Gastroesophageal sphincter (tissue), 4 donors: ENCODE measurements around the gene HTR2B. TPM values are rescaled to one million over a fixed set of nuclear protein-coding genes. Genes with fewer than 3 reads are reported as not detected.

Experiments
- ATAC-seq: fragments of 150-250 bp; one replicate; pipeline ENCODE4 v1.9.1; 2016; ENCODE audit warnings: mild to moderate bottlenecking, moderate library complexity
- H3K27ac ChIP-seq, 4 donors: fragments of 200-600 bp; sonication (generic) in 3 of 4; 1 replicate in 3 of 4; 2 replicates in 1 of 4; pipeline ENCODE4 v1.5.1; 2016 to 2019
- H3K27me3 ChIP-seq: fragments of 200-600 bp; sonication (generic); one replicate; pipeline ENCODE4 v1.5.1; 2019
- H3K36me3 ChIP-seq, 2 donors: fragments of 200-600 bp; sonication (generic); one replicate each; pipeline ENCODE4 v1.5.1; 2019; ENCODE audit warnings: control low read depth in 1 of 2
- H3K4me1 ChIP-seq, 3 donors: fragments of 200-600 bp; sonication (generic); 1 replicate in 2 of 3; 2 replicates in 1 of 3; pipeline ENCODE4 v1.5.1; 2016 to 2019; ENCODE audit warnings: control low read depth in 2 of 3
- H3K4me3 ChIP-seq, 2 donors: fragments of 200-600 bp; sonication (generic); one replicate each; pipeline ENCODE4 v1.5.1; 2019; ENCODE audit warnings: mild to moderate bottlenecking in 1 of 2, moderate library complexity in 1 of 2
- H3K9me3 ChIP-seq, 3 donors: fragments of 200-600 bp; sonication (generic); one replicate each; pipeline ENCODE4 v1.5.1; 2017 to 2019; ENCODE audit warnings: control low read depth in 2 of 3
- EP300 ChIP-seq: sonication (generic); formaldehyde crosslinking; IDR thresholded peaks from one replicate; pipeline ENCODE4 v1.6.1; 2017; ENCODE audit warnings: antibody characterized with exemption, mild to moderate bottlenecking
- POLR2A ChIP-seq, 2 donors: fragments of 450-650 bp; IDR thresholded peaks; one replicate each; pipeline ENCODE4 v1.6.1; 2017; ENCODE audit warnings: antibody characterized with exemption in 2 of 2, mild to moderate bottlenecking in 2 of 2, moderate library complexity in 1 of 2
- POLR2AphosphoS5 ChIP-seq: sonication (generic); formaldehyde crosslinking; IDR thresholded peaks from one replicate; pipeline ENCODE4 v1.6.1; 2017; ENCODE audit warnings: antibody characterized with exemption
- WGBS, 2 donors: methylation state at CpG; one replicate each; pipeline ENCODE4 v1.1.5; 2018; ENCODE audit warnings: low coverage in 1 of 2; 5-methylcytosine and 5-hydroxymethylcytosine counted together
- total RNA-seq, 4 donors: library from RNA; depleted of rRNA; stranded (reverse); fragments of >200 nt; gene quantifications; one replicate each; pipeline ENCODE4 v1.1.0, GENCODE V29; 2016
- TF ChIP-seq, protein P1 (sequence below), 4 experiments: fragments of 200-600 bp in 2 of 4; fragments of 450-650 bp in 2 of 4; sonication (generic) in 1 of 4; IDR thresholded peaks; one replicate each; pipeline ENCODE4 v1.5.1; 2017 to 2019; ENCODE audit warnings: antibody characterized with exemption in 4 of 4, mild to moderate bottlenecking in 2 of 4, moderate library complexity in 2 of 4

HTR2B gene
- 10 to 100 TPM in 3 of 4 donors, 1 to 10 TPM in 1; 6.8 to 17.3 (median 16.0) TPM for total RNA-seq

DNA sequence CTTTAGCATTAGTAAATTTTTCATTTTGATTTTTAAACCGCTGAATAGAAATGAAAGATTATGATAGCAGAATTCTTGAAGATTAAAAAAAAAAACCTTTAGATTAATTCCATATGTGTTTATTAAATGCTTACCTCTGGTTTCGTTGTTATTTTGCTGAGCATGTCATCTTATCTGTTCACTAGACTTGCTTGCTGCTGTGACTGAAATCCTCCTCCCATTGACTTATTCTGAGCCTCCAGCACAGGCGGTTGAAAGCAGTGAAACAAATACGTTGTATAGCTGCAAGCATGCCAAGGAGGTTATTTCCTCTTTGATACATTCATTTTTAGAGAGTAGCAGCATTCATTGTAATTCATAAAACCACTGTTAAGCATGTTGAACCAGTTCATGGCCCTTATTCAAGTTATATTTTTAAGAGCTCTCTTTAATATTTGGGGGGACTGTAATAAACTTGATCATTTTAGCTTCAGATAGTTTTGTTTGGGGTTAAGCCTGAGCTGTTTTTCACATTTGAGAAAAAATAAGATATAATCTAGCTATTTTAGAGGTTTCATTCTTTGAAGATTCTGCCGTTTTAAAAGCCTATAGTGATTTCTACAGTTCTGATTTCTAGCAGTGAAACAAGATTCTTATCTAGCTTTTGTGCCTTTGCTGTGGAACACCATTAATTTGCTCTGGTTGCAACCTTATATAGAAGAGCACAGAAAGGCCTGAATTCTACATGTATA lies at the start of gene HTR2B:
Gene HTR2B, minus strand, starts transcription at position 205 of the 731 bp plus-strand sequence. CDS start 1,278 bp downstream, outside the sequence.
- no peaks in the 10 kb centered on the region for H3K36me3 ChIP-seq
- no peaks in the 10 kb centered on the region for H3K27me3 ChIP-seq
- H3K27ac ChIP-seq: peak within 1 kb of the TSS; percentile 1 to 74 (median 43)
- H3K4me3 ChIP-seq: peak within 1 kb of the TSS; percentile 27 to 42
- H3K4me1 ChIP-seq: peaks cover 0 to 36% (median 3%) of the 10 kb centered on the region in 3 donors
- WGBS, 2 donors: 38 to 40% methylated on average over 5 of the region's 5 CpGs
- H3K9me3 ChIP-seq: no peaks in the 10 kb centered on the region
- no peak for TF ChIP-seq POLR2A (IDR thresholded peaks at IDR 0.05)
- TF ChIP-seq, protein P1, sequence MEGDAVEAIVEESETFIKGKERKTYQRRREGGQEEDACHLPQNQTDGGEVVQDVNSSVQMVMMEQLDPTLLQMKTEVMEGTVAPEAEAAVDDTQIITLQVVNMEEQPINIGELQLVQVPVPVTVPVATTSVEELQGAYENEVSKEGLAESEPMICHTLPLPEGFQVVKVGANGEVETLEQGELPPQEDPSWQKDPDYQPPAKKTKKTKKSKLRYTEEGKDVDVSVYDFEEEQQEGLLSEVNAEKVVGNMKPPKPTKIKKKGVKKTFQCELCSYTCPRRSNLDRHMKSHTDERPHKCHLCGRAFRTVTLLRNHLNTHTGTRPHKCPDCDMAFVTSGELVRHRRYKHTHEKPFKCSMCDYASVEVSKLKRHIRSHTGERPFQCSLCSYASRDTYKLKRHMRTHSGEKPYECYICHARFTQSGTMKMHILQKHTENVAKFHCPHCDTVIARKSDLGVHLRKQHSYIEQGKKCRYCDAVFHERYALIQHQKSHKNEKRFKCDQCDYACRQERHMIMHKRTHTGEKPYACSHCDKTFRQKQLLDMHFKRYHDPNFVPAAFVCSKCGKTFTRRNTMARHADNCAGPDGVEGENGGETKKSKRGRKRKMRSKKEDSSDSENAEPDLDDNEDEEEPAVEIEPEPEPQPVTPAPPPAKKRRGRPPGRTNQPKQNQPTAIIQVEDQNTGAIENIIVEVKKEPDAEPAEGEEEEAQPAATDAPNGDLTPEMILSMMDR (IDR thresholded peaks at IDR 0.05): no peak
- no peak for TF ChIP-seq POLR2AphosphoS5
- no peak for TF ChIP-seq EP300
- ATAC-seq: no peak

DNA sequence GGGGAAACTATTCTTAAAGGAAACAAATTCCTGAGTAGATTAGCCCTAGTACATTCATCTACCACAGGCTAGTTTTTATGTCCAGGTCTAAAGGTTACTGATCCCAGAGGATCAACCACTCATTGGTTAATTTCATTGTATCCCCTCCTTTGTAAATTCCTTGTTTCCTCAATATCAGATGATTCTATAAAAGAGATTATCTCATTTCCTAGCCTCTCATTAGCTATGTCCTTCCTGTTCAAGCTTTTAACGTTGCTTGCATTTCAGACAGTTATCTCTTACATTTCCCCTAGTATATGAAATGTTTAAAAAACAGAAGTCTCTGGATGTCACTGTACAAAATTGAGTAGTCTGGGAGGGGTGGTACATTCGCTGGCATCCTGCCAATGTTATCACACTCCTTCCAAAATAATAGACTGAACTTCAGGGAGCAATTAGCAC lies 49.4 kb upstream of the HTR2B start:
- H3K4me1 ChIP-seq: peaks cover 0 to 22% (median 7%) of the 10 kb centered on the region in 3 donors
- peaks cover 0 to 53% of the 10 kb centered on the region in 2 donors for H3K36me3 ChIP-seq
- WGBS, 2 donors: 0 to 20% methylated on average over 2 of the region's 2 CpGs
- no peak overlapping the region for H3K4me3 ChIP-seq
- no peak for ATAC-seq
- TF ChIP-seq POLR2AphosphoS5 (no peak), EP300 (no peak), POLR2A (IDR thresholded peaks at IDR 0.05) (no peak)
- TF ChIP-seq, protein P1 (IDR thresholded peaks at IDR 0.05): no peak
- H3K27me3 ChIP-seq: no peaks in the 10 kb centered on the region
- H3K9me3 ChIP-seq: no peaks in the 10 kb centered on the region
- H3K27ac ChIP-seq: no peak overlapping the region

DNA sequence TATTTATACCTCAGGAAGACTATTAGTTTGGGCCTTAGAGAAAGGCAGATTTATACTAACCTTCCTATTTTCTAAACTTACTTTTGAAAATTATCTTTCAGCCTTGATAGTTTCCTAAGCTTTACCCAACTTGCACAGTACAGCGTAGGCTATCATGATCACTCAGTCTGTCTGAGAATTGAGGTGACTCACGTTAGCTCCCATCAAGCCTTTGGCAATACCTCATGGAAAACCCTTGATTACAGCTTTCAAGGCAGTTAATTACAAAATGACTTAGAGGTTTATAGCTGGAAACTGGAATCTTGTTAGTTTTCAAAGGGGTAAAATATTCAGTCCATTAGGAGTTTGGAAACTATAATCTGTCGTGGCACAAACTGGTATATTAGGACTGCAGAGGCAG lies 47.2 kb upstream of the HTR2B start:
- Histone ChIP-seq H3K4me1 (peaks cover 0 to 22% (median 7%) of the 10 kb centered on the region in 3 donors), H3K9me3 (no peaks in the 10 kb centered on the region), H3K4me3 (no peak overlapping the region), H3K27me3 (no peaks in the 10 kb centered on the region), H3K27ac (no peak overlapping the region), H3K36me3 (peaks cover 0 to 65% of the 10 kb centered on the region in 2 donors)
- peak; percentile 11 for TF ChIP-seq POLR2AphosphoS5
- TF ChIP-seq EP300: no peak
- ATAC-seq: no peak
- WGBS, 2 donors: 67 to 87% methylated on average over 2 to 3 of the region's 3 CpGs

DNA sequence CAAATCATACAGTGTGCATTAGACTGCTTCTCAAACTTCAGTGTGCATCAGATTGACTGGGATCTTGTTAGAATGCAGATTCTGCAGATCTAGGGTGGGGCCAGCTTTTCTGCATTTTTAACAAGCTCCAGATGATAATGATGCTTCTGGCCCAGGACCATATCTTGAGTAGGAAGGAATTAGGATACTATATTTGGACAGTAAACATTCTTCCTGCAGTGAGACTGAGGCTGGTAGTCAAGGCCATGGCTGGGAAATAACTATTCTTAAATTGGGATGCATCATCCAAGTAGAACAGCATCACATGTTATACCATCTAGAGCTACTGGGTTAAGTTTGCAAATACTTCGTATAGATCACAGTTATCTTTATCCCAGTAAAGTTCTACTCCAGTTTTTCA lies 45.2 kb upstream of the HTR2B start:
- H3K36me3 ChIP-seq: peaks cover 8 to 71% of the 10 kb centered on the region in 2 donors

DNA sequence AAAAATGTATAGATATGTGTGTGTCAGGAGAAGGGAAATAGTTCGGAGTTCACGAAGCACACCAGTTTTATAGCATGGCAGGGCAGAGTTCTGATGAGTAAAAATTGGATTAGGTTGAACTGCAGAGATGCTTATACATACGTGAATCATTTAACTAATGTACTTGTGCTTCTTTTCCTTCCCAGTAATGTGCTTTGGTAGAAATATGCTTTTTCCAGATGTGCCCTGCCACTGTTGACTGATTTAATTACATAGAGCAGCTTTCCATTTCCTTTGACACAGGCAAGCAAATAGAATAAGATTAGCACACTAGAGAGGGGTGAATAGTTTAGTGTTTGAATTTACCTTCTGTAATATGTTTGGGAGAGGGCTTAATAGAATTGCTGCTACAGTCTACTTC lies 44.6 kb upstream of the HTR2B start:
- WGBS, 2 donors: 64 to 74% methylated on average over 2 to 3 of the region's 3 CpGs
- H3K27ac ChIP-seq: peak overlapping the region in 3 of 4 donors; percentile 22 to 53 (median 50)
- H3K36me3 ChIP-seq: peaks cover 8 to 68% of the 10 kb centered on the region in 2 donors
- H3K27me3 ChIP-seq: no peaks in the 10 kb centered on the region
- no peak overlapping the region for H3K4me3 ChIP-seq
- ATAC-seq: no peak
- no peaks in the 10 kb centered on the region for H3K9me3 ChIP-seq
- H3K4me1 ChIP-seq: peaks cover 0 to 18% (median 7%) of the 10 kb centered on the region in 3 donors
- TF ChIP-seq EP300 (no peak), POLR2A (IDR thresholded peaks at IDR 0.05) (no peak), POLR2AphosphoS5 (no peak)
- TF ChIP-seq, protein P1 (IDR thresholded peaks at IDR 0.05): no peak

More for the DNA sequence above, 45.2 kb upstream of the HTR2B start:
- Histone ChIP-seq H3K9me3 (no peaks in the 10 kb centered on the region), H3K27ac (peak overlapping the region in 3 of 4 donors; percentile 22 to 53 (median 50)), H3K4me1 (peaks cover 0 to 22% (median 7%) of the 10 kb centered on the region in 3 donors), H3K4me3 (no peak overlapping the region), H3K27me3 (no peaks in the 10 kb centered on the region)
- TF ChIP-seq EP300 (no peak), POLR2A (IDR thresholded peaks at IDR 0.05) (no peak), POLR2AphosphoS5 (no peak)
- TF ChIP-seq, protein P1 (IDR thresholded peaks at IDR 0.05): no peak
- ATAC-seq: no peak
- 41 to 44% methylated on average over 1 of the region's 1 CpG for WGBS, 2 donors
